ENCODE results near the gene VWC2L.

The VWC2L gene

GRCh38 chr2:214378455-214379103 is 32.3 kb upstream of the VWC2L start:
- Histone ChIP-seq H3K27me3 (ENCODE audit: control insufficient read depth, low read length) (no peaks in the 10 kb centered on the region), H3K36me3 (ENCODE audit: control insufficient read depth, low read length) (no peaks in the 10 kb centered on the region), H3K4me2 (ENCODE audit: low read length) (no peak overlapping the region), H3K79me2 (ENCODE audit: control insufficient read depth, low read length) (no peaks in the 10 kb centered on the region), H3F3A (ENCODE audit: control insufficient read depth, insufficient read depth) (no peaks in the 10 kb centered on the region), H3K27ac (ENCODE audit: low read depth, low read length) (no peak overlapping the region), H3K4me3 (ENCODE audit: low read length) (no peak overlapping the region), H3K9me3 (ENCODE audit: control insufficient read depth, insufficient read depth, low read length) (no peaks in the 10 kb centered on the region), H3K4me1 (ENCODE audit: control insufficient read depth, low read length) (no peaks in the 10 kb centered on the region), H4K20me1 (ENCODE audit: control insufficient read depth, insufficient read depth, low read depth, low read length) (no peaks in the 10 kb centered on the region), H3K9me2 (replicated peaks; ENCODE audit: control insufficient read depth, low read length) (no peaks in the 10 kb centered on the region)
- no peak for TF ChIP-seq CTCF (IDR thresholded peaks at IDR 0.05; ENCODE audit: low read depth, low read length, poor library complexity, severe bottlenecking)
- TF ChIP-seq EZH2phosphoT487 (IDR thresholded peaks at IDR 0.05; ENCODE audit: borderline replicate concordance, low read length), result no peak

DNA sequence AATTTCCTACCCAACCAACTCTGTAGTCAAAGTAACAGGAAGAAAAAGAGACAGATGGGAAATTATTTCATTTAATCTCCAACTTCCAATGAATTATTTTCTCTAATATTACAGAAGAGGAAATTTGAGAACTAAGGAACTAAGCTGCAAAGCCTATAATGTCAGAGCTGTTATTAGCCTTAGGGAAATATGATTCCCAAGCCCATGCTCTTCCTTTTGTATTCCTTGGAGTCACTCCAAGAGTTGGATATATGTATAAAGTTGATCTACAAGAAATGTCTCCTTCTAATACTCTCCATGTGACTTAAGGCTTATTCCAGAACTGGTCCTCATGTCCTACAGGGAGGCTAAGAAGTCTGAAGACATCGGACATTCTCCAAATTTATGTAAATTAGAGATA is 31.6 kb upstream of the VWC2L start:
- no peaks in the 10 kb centered on the region for H3F3A ChIP-seq (ENCODE audit: control insufficient read depth, insufficient read depth)
- H3K36me3 ChIP-seq (ENCODE audit: control insufficient read depth, low read length), result no peaks in the 10 kb centered on the region
- H3K4me1 ChIP-seq (ENCODE audit: control insufficient read depth, low read length), result no peaks in the 10 kb centered on the region
- H3K27me3 ChIP-seq (ENCODE audit: control insufficient read depth, low read length), result no peaks in the 10 kb centered on the region
- H3K79me2 ChIP-seq (ENCODE audit: control insufficient read depth, low read length), result no peaks in the 10 kb centered on the region
- H3K4me2 ChIP-seq (ENCODE audit: low read length), result no peak overlapping the region
- no peak overlapping the region for H3K27ac ChIP-seq (ENCODE audit: low read depth, low read length)
- no peaks in the 10 kb centered on the region for H4K20me1 ChIP-seq (ENCODE audit: control insufficient read depth, insufficient read depth, low read depth, low read length)
- TF ChIP-seq CTCF (IDR thresholded peaks at IDR 0.05; ENCODE audit: low read depth, low read length, poor library complexity, severe bottlenecking) (no peak), EZH2phosphoT487 (IDR thresholded peaks at IDR 0.05; ENCODE audit: borderline replicate concordance, low read length) (no peak)
- H3K9me3 ChIP-seq (ENCODE audit: control insufficient read depth, insufficient read depth, low read length), result no peaks in the 10 kb centered on the region
- no peaks in the 10 kb centered on the region for H3K9me2 ChIP-seq (replicated peaks; ENCODE audit: control insufficient read depth, low read length)
- no peak overlapping the region for H3K4me3 ChIP-seq (ENCODE audit: low read length)

GRCh38 chr2:214380681-214381080 is 30.2 kb upstream of the VWC2L start:
- H3K27me3 ChIP-seq (ENCODE audit: control insufficient read depth, low read length), result no peaks in the 10 kb centered on the region
- H3K79me2 ChIP-seq (ENCODE audit: control insufficient read depth, low read length), result no peaks in the 10 kb centered on the region
- no peak overlapping the region for H3K4me3 ChIP-seq (ENCODE audit: low read length)
- H3F3A ChIP-seq (ENCODE audit: control insufficient read depth, insufficient read depth), result no peaks in the 10 kb centered on the region
- H3K27ac ChIP-seq (ENCODE audit: low read depth, low read length), result no peak overlapping the region
- H4K20me1 ChIP-seq (ENCODE audit: control insufficient read depth, insufficient read depth, low read depth, low read length), result no peaks in the 10 kb centered on the region
- H3K4me1 ChIP-seq (ENCODE audit: control insufficient read depth, low read length), result no peaks in the 10 kb centered on the region
- no peaks in the 10 kb centered on the region for H3K9me2 ChIP-seq (replicated peaks; ENCODE audit: control insufficient read depth, low read length)
- no peak overlapping the region for H3K4me2 ChIP-seq (ENCODE audit: low read length)
- no peaks in the 10 kb centered on the region for H3K36me3 ChIP-seq (ENCODE audit: control insufficient read depth, low read length)
- no peaks in the 10 kb centered on the region for H3K9me3 ChIP-seq (ENCODE audit: control insufficient read depth, insufficient read depth, low read length)
- TF ChIP-seq CTCF (IDR thresholded peaks at IDR 0.05; ENCODE audit: low read depth, low read length, poor library complexity, severe bottlenecking) (no peak), EZH2phosphoT487 (IDR thresholded peaks at IDR 0.05; ENCODE audit: borderline replicate concordance, low read length) (no peak)
